Activated T-helper 17 cell treated with anti-CD3 and anti-CD28 coated beads, Interleukin-2, amount 50 U/mL, for 72 hours (primary cell): ENCODE results near the gene B4GALNT4. TPM values are rescaled to one million over a fixed set of nuclear protein-coding genes. Genes with fewer than 3 reads are reported as not detected.

Experiments
- total RNA-seq, 2 donors: library from RNA; stranded (reverse); gene quantifications; one replicate each; pipeline ENCODE4 v1.2.3, GENCODE V29; 2022

The B4GALNT4 gene
- total RNA-seq, 2 donors from 2014 or later, result 1.4 to 9.4 TPM

Other genes with a start within 250 kb of the B4GALNT4 start
- gene SCGB1C1, start 176.4 kb upstream of the B4GALNT4 start, total RNA-seq, result not detected
- gene BET1L, start 162.1 kb upstream of the B4GALNT4 start, total RNA-seq, result 10 to 100 TPM; 32.5 to 84.3 TPM
- 100 to 1,000 TPM; 118 to 139 TPM for gene RIC8A, start 161.8 kb upstream of the B4GALNT4 start, total RNA-seq
- 10 to 100 TPM; 16.5 to 48.5 TPM for gene SIRT3, start 133.2 kb upstream of the B4GALNT4 start, total RNA-seq
- gene PSMD13, start 132.5 kb upstream of the B4GALNT4 start, total RNA-seq, result 100 to 1,000 TPM; 153 to 211 TPM
- 1 to 10 TPM in 1 of 2 donors, under 1 TPM in 1; 0.43 to 2.2 TPM for gene NLRP6, start 91.1 kb upstream of the B4GALNT4 start, total RNA-seq
- gene PGGHG, start 80.4 kb upstream of the B4GALNT4 start, total RNA-seq, result 100 to 1,000 TPM in 1 of 2 donors, 10 to 100 TPM in 1; 31.7 to 196 TPM
- gene IFITM5, start 70.0 kb upstream of the B4GALNT4 start, total RNA-seq, result not detected
- 100 to 1,000 TPM; 187 to 261 TPM for gene IFITM2, start 61.7 kb upstream of the B4GALNT4 start, total RNA-seq
- gene IFITM1, start 55.5 kb upstream of the B4GALNT4 start, total RNA-seq, result 10 to 100 TPM; 95.7 to 97.1 TPM
- gene IFITM3, start 48.6 kb upstream of the B4GALNT4 start, total RNA-seq, result 10 to 100 TPM in 1 of 2 donors, 1 to 10 TPM in 1; 2.7 to 26.0 TPM
- not detected for gene PKP3, start 24.7 kb downstream of the B4GALNT4 start, total RNA-seq
- 10 to 100 TPM; 49.5 to 55.7 TPM for gene SIGIRR, start 45.5 kb downstream of the B4GALNT4 start, total RNA-seq
- gene ANO9, start 72.5 kb downstream of the B4GALNT4 start, total RNA-seq, result 100 to 1,000 TPM in 1 of 2 donors, 10 to 100 TPM in 1; 36.0 to 119 TPM
- gene PTDSS2, start 80.8 kb downstream of the B4GALNT4 start, total RNA-seq, result 10 to 100 TPM; 24.1 to 28.0 TPM
- gene RNH1, start 137.7 kb downstream of the B4GALNT4 start, total RNA-seq, result 100 to 1,000 TPM in 1 of 2 donors, 10 to 100 TPM in 1; 88.4 to 126 TPM
- gene HRAS, start 166.1 kb downstream of the B4GALNT4 start, total RNA-seq, result 10 to 100 TPM; 29.5 to 73.2 TPM
- gene LRRC56, start 168.0 kb downstream of the B4GALNT4 start, total RNA-seq, result 1 to 10 TPM; 1.1 to 4.4 TPM
- gene LMNTD2, start 191.2 kb downstream of the B4GALNT4 start, total RNA-seq, result 1 to 10 TPM; 2.7 to 6.6 TPM
- gene RASSF7, start 191.5 kb downstream of the B4GALNT4 start, total RNA-seq, result 10 to 100 TPM; 22.7 to 37.7 TPM
- 10 to 100 TPM; 37.8 to 55.6 TPM for gene PHRF1, start 207.0 kb downstream of the B4GALNT4 start, total RNA-seq
- gene IRF7, start 246.5 kb downstream of the B4GALNT4 start, total RNA-seq, result 10 to 100 TPM; 14.7 to 25.8 TPM